G401 (cell line): ENCODE data around the gene SVEP1. TPM values are rescaled to one million over a fixed set of nuclear protein-coding genes. Genes with fewer than 3 reads are reported as not detected.

Experiments
- DNase-seq: peaks from one replicate; pipeline ENCODE4 v3.0.0-alpha.2; 2015; ENCODE audit warnings: low spot score
- in situ Hi-C: cut with HindIII; loops from 2 replicates; pipeline ENCODE4 v1.10.0; 2016; ENCODE audit warnings: low sequenced_read_pairs, mixed read lengths
- total RNA-seq: library from RNA; depleted of rRNA; stranded (reverse); fragments of >200 nt; shearing (Covaris generic); gene quantifications from 2 replicates; pipeline ENCODE4 v1.2.3, GENCODE V29; 2014

SVEP1 gene
- total RNA-seq, 1 experiment from 2014 or later: not detected

- in situ Hi-C loops: no loop called here
- no peak for DNase-seq
Observed at GRCh38 chr9:110338143-110338542, 241.4 kb downstream of the SVEP1 start.

GRCh38 chr9:110337727-110338126 lies 241.8 kb downstream of the SVEP1 start, which contains the start of gene TXNDC8:
Gene TXNDC8, minus strand, starts transcription at chr9:110337863.
- in situ Hi-C loops: no loop called here
- DNase-seq: no peak

- in situ Hi-C loops: no loop called here
- no peak for DNase-seq
Observed at GRCh38 chr9:110336363-110336762, 243.2 kb downstream of the SVEP1 start.

- no peak for DNase-seq
- in situ Hi-C loops: no loop called here
Observed at GRCh38 chr9:110334871-110335270, 244.7 kb downstream of the SVEP1 start.

GRCh38 chr9:110334183-110334582 lies 245.4 kb downstream of the SVEP1 start:
- no peak for DNase-seq
- in situ Hi-C loops: no loop called here

- in situ Hi-C loops: no loop called here
- no peak for DNase-seq
Observed at GRCh38 chr9:110332766-110333165, 246.8 kb downstream of the SVEP1 start.

GRCh38 chr9:110330484-110331105 lies 248.9 kb downstream of the SVEP1 start:
- no peak for DNase-seq
- in situ Hi-C loops: no loop called here

GRCh38 chr9:110329639-110330230 lies 249.8 kb downstream of the SVEP1 start:
- in situ Hi-C loops: no loop called here

GRCh38 chr9:110328763-110329162 lies 250.8 kb downstream of the SVEP1 start:
- DNase-seq: no peak
- in situ Hi-C loops: no loop called here

More at GRCh38 chr9:110329639-110330230, 249.8 kb downstream of the SVEP1 start:
- no peak for DNase-seq

GRCh38 chr9:110327716-110328115 lies 251.8 kb downstream of the SVEP1 start:
- DNase-seq: no peak
- in situ Hi-C loops: no loop called here

- DNase-seq: no peak
- in situ Hi-C loops: no loop called here
Observed at GRCh38 chr9:110323818-110324217, 255.7 kb downstream of the SVEP1 start.

GRCh38 chr9:110320651-110321445 lies 258.7 kb downstream of the SVEP1 start:
- in situ Hi-C loops: no loop called here
- no peak for DNase-seq

GRCh38 chr9:110319781-110320492 lies 259.6 kb downstream of the SVEP1 start:
- in situ Hi-C loops: no loop called here

GRCh38 chr9:110317911-110318310 lies 261.6 kb downstream of the SVEP1 start:
- in situ Hi-C loops: no loop called here
- DNase-seq: no peak

More at GRCh38 chr9:110319781-110320492, 259.6 kb downstream of the SVEP1 start:
- no peak for DNase-seq

GRCh38 chr9:110316261-110317075 lies 263.1 kb downstream of the SVEP1 start:
- in situ Hi-C loops: no loop called here

More at GRCh38 chr9:110316261-110317075, 263.1 kb downstream of the SVEP1 start:
- no peak for DNase-seq
